Measurements from ENCODE around the gene MYH11.

GRCh38 chr16:15876503-15876902 lies 19.7 kb upstream of the MYH11 start:
- TF ChIP-seq POLR2A (IDR thresholded peaks at IDR 0.05) (no peak), CTCF (IDR thresholded peaks at IDR 0.05) (no peak)

All from breast epithelium (tissue), 3 donors.